ENCODE results near the gene AIG1. TPM values are rescaled to one million over a fixed set of nuclear protein-coding genes. Genes with fewer than 3 reads are reported as not detected.

The AIG1 gene
- total and polyA plus RNA-seq, 4 donors, result 19.9 to 31.7 (median 27.3) TPM

- no peak overlapping the region for H3K4me3 ChIP-seq
- H3K27me3 ChIP-seq (ENCODE audit: control insufficient read depth in 3 of 3, insufficient read depth in 3 of 3, low read length in 2 of 3), result no peaks in the 10 kb centered on the region
- H3K4me1 ChIP-seq (ENCODE audit: control insufficient read depth in 5 of 5, insufficient read depth in 5 of 5, low read length in 5 of 5), result peaks cover 0 to 7% (median 0%) of the 10 kb centered on the region in 5 donors
- no peaks in the 10 kb centered on the region for H3K9me3 ChIP-seq (ENCODE audit: control insufficient read depth in 4 of 4, insufficient read depth in 3 of 4, low read length in 3 of 4)
- H3K27ac ChIP-seq (ENCODE audit: low read depth in 1 of 2, low read length in 1 of 2), result no peak overlapping the region
- no peak for DNase-seq
- ATAC-seq (ENCODE audit: insufficient read depth, low FRiP score), result no peak
- 85 to 94% methylated on average over 2 of the region's 2 CpGs for WGBS, 2 donors
- peaks cover 0 to 3% (median 0%) of the 10 kb centered on the region in 4 donors for H3K36me3 ChIP-seq (ENCODE audit: control insufficient read depth in 4 of 4, insufficient read depth in 4 of 4, low read length in 4 of 4)
- TF ChIP-seq, protein P1, sequence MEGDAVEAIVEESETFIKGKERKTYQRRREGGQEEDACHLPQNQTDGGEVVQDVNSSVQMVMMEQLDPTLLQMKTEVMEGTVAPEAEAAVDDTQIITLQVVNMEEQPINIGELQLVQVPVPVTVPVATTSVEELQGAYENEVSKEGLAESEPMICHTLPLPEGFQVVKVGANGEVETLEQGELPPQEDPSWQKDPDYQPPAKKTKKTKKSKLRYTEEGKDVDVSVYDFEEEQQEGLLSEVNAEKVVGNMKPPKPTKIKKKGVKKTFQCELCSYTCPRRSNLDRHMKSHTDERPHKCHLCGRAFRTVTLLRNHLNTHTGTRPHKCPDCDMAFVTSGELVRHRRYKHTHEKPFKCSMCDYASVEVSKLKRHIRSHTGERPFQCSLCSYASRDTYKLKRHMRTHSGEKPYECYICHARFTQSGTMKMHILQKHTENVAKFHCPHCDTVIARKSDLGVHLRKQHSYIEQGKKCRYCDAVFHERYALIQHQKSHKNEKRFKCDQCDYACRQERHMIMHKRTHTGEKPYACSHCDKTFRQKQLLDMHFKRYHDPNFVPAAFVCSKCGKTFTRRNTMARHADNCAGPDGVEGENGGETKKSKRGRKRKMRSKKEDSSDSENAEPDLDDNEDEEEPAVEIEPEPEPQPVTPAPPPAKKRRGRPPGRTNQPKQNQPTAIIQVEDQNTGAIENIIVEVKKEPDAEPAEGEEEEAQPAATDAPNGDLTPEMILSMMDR (IDR thresholded peaks at IDR 0.05; ENCODE audit: control extremely low read depth, extremely low read depth), result no peak
- H3K9ac ChIP-seq (ENCODE audit: insufficient read depth in 1 of 2, low read length in 2 of 2), result no peak overlapping the region
Measured at GRCh38 chr6:143093290-143093689, 32.6 kb downstream of the AIG1 start.

- Histone ChIP-seq H3K36me3 (ENCODE audit: control insufficient read depth in 4 of 4, insufficient read depth in 4 of 4, low read length in 4 of 4) (peaks cover 0 to 3% (median 0%) of the 10 kb centered on the region in 4 donors), H3K4me3 (no peak overlapping the region), H3K27me3 (ENCODE audit: control insufficient read depth in 3 of 3, insufficient read depth in 3 of 3, low read length in 2 of 3) (no peaks in the 10 kb centered on the region), H3K9ac (ENCODE audit: insufficient read depth in 1 of 2, low read length in 2 of 2) (no peak overlapping the region), H3K27ac (ENCODE audit: low read depth in 1 of 2, low read length in 1 of 2) (no peak overlapping the region), H3K9me3 (ENCODE audit: control insufficient read depth in 4 of 4, insufficient read depth in 3 of 4, low read length in 3 of 4) (no peaks in the 10 kb centered on the region), H3K4me1 (ENCODE audit: control insufficient read depth in 5 of 5, insufficient read depth in 5 of 5, low read length in 5 of 5) (peaks cover 0 to 10% (median 0%) of the 10 kb centered on the region in 5 donors)
- DNase-seq, result no peak
- ATAC-seq (ENCODE audit: insufficient read depth, low FRiP score), result no peak
- 91 to 98% methylated on average over 2 of the region's 2 CpGs for WGBS, 2 donors
- TF ChIP-seq, protein P1 (IDR thresholded peaks at IDR 0.05; ENCODE audit: control extremely low read depth, extremely low read depth), result no peak
Measured at GRCh38 chr6:143096403-143096802, 35.7 kb downstream of the AIG1 start.

- no peaks in the 10 kb centered on the region for H3K27me3 ChIP-seq (ENCODE audit: control insufficient read depth in 3 of 3, insufficient read depth in 3 of 3, low read length in 2 of 3)
- DNase-seq, result no peak
- H3K27ac ChIP-seq (ENCODE audit: low read depth in 1 of 2, low read length in 1 of 2), result no peak overlapping the region
- 89 to 95% methylated on average over 6 of the region's 6 CpGs for WGBS, 2 donors
- no peak overlapping the region for H3K4me3 ChIP-seq
- TF ChIP-seq, protein P1 (IDR thresholded peaks at IDR 0.05; ENCODE audit: control extremely low read depth, extremely low read depth), result no peak
- H3K4me1 ChIP-seq (ENCODE audit: control insufficient read depth in 5 of 5, insufficient read depth in 5 of 5, low read length in 5 of 5), result peaks cover 0 to 10% (median 0%) of the 10 kb centered on the region in 5 donors
- H3K36me3 ChIP-seq (ENCODE audit: control insufficient read depth in 4 of 4, insufficient read depth in 4 of 4, low read length in 4 of 4), result peaks cover 0 to 3% (median 0%) of the 10 kb centered on the region in 4 donors
- H3K9me3 ChIP-seq (ENCODE audit: control insufficient read depth in 4 of 4, insufficient read depth in 3 of 4, low read length in 3 of 4), result no peaks in the 10 kb centered on the region
- ATAC-seq (ENCODE audit: insufficient read depth, low FRiP score), result no peak
- no peak overlapping the region for H3K9ac ChIP-seq (ENCODE audit: insufficient read depth in 1 of 2, low read length in 2 of 2)
Measured at GRCh38 chr6:143097224-143097795, 36.6 kb downstream of the AIG1 start.
